ENCODE data around the gene TWIST2.

- TF ChIP-seq POLR2A (IDR thresholded peaks at IDR 0.05) (no peak), CTCF (IDR thresholded peaks at IDR 0.05) (no peak)
Measured at GRCh38 chr2:238897911-238898311, 50.0 kb downstream of the TWIST2 start.

All from breast epithelium (tissue), 3 donors.